HFF-Myc (cell line): Measurements from ENCODE around the gene TRAPPC12.

Source experiments
- DNase-seq: peaks from one replicate; pipeline ENCODE4 v3.0.0-alpha.2; 2011; ENCODE audit warnings: low read depth; ENCODE audit errors: extremely low read depth
- H3K4me3 ChIP-seq: replicated peaks from 2 replicates; pipeline ENCODE4 v1.5.1; 2011; ENCODE audit warnings: low read depth, mild to moderate bottlenecking, control low read depth, low read length
- CTCF ChIP-seq: IDR thresholded peaks from 2 replicates; pipeline ENCODE4 v1.5.1; 2012; ENCODE audit warnings: mild to moderate bottlenecking, low read depth, low read length, control low read depth; ENCODE audit errors: missing control alignments

The TRAPPC12 gene

GRCh38 chr2:3470166-3470651, 90.7 kb downstream of the TRAPPC12 start:
- H3K4me3 ChIP-seq: no peak overlapping the region
- DNase-seq: no peak
- TF ChIP-seq CTCF: no peak

GRCh38 chr2:3470856-3471737, 91.6 kb downstream of the TRAPPC12 start:
- no peak overlapping the region for H3K4me3 ChIP-seq
- no peak for DNase-seq
- TF ChIP-seq CTCF: no peak

- no peak for TF ChIP-seq CTCF
- DNase-seq: no peak
- H3K4me3 ChIP-seq: no peak overlapping the region
Measured at GRCh38 chr2:3472296-3472695, 92.8 kb downstream of the TRAPPC12 start.

GRCh38 chr2:3472966-3473365, 93.5 kb downstream of the TRAPPC12 start:
- TF ChIP-seq CTCF: no peak
- no peak overlapping the region for H3K4me3 ChIP-seq
- DNase-seq: no peak

GRCh38 chr2:3475771-3476170, 96.3 kb downstream of the TRAPPC12 start:
- DNase-seq: no peak
- H3K4me3 ChIP-seq: no peak overlapping the region
- TF ChIP-seq CTCF: no peak

GRCh38 chr2:3476321-3476984, 97.0 kb downstream of the TRAPPC12 start:
- no peak for DNase-seq

More at GRCh38 chr2:3476321-3476984, 97.0 kb downstream of the TRAPPC12 start:
- TF ChIP-seq CTCF: no peak
- no peak overlapping the region for H3K4me3 ChIP-seq
